ENCODE data around the gene C8G. TPM values are rescaled to one million over a fixed set of nuclear protein-coding genes. Genes with fewer than 3 reads are reported as not detected.
A peak's percentile ranks its signal among the peaks of the same experiment; 100 is the strongest.

Gene C8G
- total RNA-seq, 1 experiment from 2014 or later: not detected

DNA sequence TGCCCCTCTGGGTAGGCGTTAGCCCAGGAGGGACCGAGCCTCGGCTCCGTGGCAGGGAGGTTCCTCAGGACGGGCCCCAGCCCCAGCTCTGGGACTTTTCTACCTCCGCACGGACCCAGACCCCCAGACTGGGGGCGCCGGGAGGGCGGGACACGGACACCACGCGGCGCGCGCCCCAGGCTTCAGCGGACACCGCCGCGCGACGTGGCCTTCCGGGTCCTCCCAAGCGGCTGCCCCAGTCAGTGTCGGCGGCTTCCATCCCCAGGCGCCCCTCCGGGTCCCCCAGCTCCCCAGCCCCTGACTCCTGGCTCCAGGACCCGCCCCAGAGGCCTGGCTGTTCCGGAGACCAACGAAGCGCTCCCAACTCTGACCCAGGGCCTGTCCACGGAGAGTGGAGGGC lies 40.8 kb downstream of the C8G start:
- Histone ChIP-seq H3K27ac (no peak overlapping the region), H3K4me3 (no peak overlapping the region), H3K9me3 (replicated peaks) (peaks cover 4% of the 10 kb centered on the region; the same call in 1 of the 2 replicates), H3K36me3 (no peaks in the 10 kb centered on the region), H3K27me3 (replicated peaks) (no peaks in the 10 kb centered on the region; the same call in 1 of the 2 replicates), H3K4me1 (replicated peaks) (peaks cover 17% of the 10 kb centered on the region)
- no peak for DNase-seq (ENCODE audit: low read depth in 1 of 2, low spot score in 2 of 2)

DNA sequence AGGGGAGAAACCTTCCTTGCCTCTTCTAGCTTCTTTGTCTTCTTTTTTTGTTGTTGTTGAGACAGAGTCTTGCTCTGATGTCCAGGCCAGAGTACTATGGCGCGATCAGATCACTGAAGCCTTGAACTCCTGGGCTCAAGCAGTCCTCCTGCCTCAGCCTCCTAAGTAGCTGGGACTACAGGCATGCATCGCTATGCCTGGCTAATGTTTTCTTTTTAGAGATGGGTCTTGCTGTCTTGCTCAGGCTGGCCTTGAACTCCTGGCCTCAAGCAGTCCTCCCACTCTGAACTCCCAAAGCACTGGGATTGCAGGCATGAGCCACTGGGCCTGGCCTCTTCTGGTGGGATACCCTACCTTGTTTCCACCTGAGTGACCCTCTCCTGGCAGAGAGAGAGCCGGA lies 43.8 kb downstream of the C8G start:
- Histone ChIP-seq H3K36me3 (no peaks in the 10 kb centered on the region), H3K27me3 (replicated peaks) (no peaks in the 10 kb centered on the region; the same call in 1 of the 2 replicates), H3K4me1 (replicated peaks) (peaks cover 10% of the 10 kb centered on the region), H3K4me3 (no peak overlapping the region), H3K9me3 (replicated peaks) (peaks cover 13% of the 10 kb centered on the region), H3K27ac (no peak overlapping the region)
- DNase-seq (ENCODE audit: low read depth in 1 of 2, low spot score in 2 of 2): no peak

DNA sequence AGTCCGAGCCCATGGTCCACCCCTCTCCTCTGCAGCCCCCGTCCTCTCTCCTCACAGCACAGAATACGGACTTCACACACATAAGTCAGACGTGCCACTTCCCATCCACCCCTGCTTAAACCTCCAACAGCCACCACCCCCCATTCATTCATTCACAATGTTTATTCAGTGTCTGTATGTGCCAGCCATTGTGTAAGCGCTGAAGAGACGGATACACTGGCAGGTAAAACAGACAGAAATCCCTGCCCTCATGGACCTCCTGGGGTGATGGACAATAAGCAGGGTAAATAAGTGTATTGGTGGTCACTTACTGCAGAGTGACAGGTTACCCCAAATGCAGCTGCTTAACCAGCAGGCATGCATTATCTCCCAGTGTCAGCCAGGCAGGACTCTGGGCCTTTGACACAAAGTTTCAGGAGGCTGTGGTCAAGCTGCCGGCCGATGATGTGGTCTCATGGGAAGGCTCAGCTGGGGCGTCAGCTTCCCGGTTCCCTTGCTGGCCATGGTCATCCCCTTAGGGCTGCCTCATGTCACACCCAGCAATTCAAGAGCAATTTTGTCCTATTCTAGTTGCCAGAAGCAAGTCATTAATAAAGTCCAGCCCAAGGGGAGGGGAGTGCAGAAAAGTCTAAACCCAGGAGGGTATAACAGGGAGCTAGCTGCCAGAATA lies 45.3 kb downstream of the C8G start:
- Histone ChIP-seq H3K36me3 (no peaks in the 10 kb centered on the region), H3K4me3 (no peak overlapping the region), H3K4me1 (replicated peaks) (peaks cover 10% of the 10 kb centered on the region), H3K27me3 (replicated peaks) (no peaks in the 10 kb centered on the region; the same call in 1 of the 2 replicates), H3K27ac (no peak overlapping the region), H3K9me3 (replicated peaks) (peaks cover 13% of the 10 kb centered on the region)
- no peak for DNase-seq (ENCODE audit: low read depth in 1 of 2, low spot score in 2 of 2)

DNA sequence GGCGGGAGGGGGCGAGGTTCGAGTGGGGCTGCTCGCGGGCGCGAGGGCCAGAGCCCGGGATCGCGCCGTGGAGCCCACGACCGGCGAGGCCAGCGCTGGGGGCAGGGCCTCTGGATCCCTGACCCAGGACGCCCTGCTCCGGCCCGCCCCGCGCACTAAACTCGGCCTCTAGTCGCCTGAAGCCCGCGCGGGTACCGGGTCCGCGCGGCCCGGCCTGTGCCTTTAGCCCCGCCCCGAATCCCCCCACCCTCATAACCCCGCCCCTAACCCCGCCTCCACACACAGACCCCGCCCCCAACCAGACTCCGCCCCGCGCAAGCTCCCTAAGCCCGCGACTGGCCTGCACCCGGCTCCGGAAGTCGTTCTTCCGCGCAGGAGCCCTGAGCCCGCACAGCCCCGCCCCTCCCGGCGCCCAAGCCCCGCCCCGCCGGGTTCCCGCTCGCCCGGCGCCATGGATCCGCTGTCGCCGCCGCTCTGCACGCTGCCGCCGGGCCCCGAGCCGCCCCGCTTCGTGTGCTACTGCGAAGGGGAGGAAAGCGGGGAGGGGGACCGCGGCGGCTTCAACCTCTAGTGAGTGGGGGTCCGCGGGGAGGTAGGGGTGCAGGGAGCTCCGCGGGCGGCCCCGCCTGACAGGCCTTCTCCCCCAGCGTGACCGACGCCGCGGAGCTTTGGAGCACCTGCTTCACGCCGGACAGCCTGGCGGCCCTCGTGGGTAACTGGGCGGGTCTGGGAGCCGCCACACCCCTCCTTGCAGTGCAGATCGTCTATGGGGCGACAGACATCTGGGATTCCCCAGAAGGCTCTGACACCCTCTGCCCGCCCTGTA lies 47.2 kb downstream of the C8G start, which contains the start of gene PAXX:
Gene PAXX (plus strand): TSS at position 430 of the 826 bp plus-strand sequence. CDS start 22 bp downstream, at position 452.
- H3K27me3 ChIP-seq (replicated peaks): no peaks in the 10 kb centered on the region
- H3K4me3 ChIP-seq: peak within 1 kb of the TSS; percentile 44
- peak; percentile 37 to 74 for DNase-seq (ENCODE audit: low read depth in 1 of 2, low spot score in 2 of 2)
- H3K36me3 ChIP-seq: no peaks in the 10 kb centered on the region
- peaks cover 23% of the 10 kb centered on the region for H3K4me1 ChIP-seq (replicated peaks)
- H3K9me3 ChIP-seq (replicated peaks): peaks cover 13% of the 10 kb centered on the region
- H3K27ac ChIP-seq: no peak within 1 kb of the TSS

DNA sequence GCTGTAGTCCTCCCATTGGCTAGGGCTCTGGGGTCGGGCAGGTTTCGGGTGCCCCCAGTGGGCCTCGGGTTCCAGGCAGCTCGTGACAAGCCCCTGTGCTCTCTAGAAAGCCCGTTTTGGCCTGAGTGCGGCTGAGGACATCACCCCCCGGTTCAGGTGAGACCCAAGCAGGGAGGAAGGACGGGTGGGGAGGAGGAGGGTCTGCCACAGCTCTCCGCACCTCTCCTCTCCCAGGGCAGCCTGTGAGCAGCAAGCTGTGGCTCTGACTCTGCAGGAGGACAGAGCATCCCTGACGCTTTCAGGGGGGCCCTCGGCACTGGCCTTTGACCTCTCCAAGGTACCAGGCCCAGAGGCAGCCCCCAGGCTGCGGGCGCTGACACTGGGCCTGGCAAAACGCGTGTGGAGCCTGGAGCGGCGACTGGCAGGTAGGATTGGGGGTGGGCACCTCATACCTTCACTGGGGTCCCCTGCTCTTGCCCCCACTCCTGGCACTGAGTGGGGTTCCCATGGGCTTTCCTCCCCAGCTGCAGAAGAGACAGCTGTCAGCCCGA lies 47.9 kb downstream of the C8G start:
- H3K27ac ChIP-seq: no peak overlapping the region

DNA sequence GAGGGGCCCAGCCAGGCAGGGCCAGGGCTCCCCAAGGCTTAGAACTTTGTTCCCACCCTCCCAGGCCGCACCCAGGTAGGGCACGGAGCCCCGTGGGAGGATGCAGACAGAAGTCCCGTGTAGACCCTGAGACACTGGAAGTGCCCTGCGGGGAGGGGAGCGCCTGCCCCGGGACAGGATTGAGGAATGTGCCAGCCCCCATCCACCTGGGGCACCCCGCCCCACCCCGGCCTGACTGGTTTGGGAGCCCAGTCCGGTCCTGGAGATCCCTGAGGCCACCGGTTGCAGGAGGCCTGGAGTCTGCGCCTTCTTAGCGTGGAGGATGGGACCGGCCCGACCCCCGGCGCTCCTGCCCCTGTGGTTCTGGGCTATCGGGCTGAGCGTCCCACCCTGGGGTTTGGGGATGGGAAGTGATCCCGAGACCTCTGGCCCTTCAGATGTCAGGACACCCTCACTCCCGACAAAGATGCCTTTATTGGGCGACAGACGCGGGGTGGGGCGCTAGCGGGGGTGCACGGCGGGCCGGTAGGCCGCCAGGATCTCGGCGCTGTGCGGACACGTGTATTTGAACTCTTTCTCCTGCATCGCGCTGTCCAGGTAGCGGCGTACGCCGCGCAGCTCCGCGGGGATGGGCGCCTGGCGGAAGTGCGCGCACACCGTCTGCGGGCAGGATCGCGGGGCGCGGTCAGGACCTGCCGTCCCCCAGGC lies 49.3 kb downstream of the C8G start:
- no peaks in the 10 kb centered on the region for H3K36me3 ChIP-seq
- no peaks in the 10 kb centered on the region for H3K27me3 ChIP-seq (replicated peaks)
- H3K4me3 ChIP-seq: no peak overlapping the region
- no peak for DNase-seq (ENCODE audit: low read depth in 1 of 2, low spot score in 2 of 2)
- H3K27ac ChIP-seq: no peak overlapping the region
- peaks cover 13% of the 10 kb centered on the region for H3K9me3 ChIP-seq (replicated peaks)
- peaks cover 30% of the 10 kb centered on the region for H3K4me1 ChIP-seq (replicated peaks)

More for the DNA sequence above, 47.9 kb downstream of the C8G start:
- H3K27me3 ChIP-seq (replicated peaks): no peaks in the 10 kb centered on the region
- DNase-seq (ENCODE audit: low read depth in 1 of 2, low spot score in 2 of 2): no peak
- H3K9me3 ChIP-seq (replicated peaks): peaks cover 13% of the 10 kb centered on the region
- H3K36me3 ChIP-seq: no peaks in the 10 kb centered on the region
- peaks cover 23% of the 10 kb centered on the region for H3K4me1 ChIP-seq (replicated peaks)
- H3K4me3 ChIP-seq: peak overlapping the region; percentile 44

DNA sequence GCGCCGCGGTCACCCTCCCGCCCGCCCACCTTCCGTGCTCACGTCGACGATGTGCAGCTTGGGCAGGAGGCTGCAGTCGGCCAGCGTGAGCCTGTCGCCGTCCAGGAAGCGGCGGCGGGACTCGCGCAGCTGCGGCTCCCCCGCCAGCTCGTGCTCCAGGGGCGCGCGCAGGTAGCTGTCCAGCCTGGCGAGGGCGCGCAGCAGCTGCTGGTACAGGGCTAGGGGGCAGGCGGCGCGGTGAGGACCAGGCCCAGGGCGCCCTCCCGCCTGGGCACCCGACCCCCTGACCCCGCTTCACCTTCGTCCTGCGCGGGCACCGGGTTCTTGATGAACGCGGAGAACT lies 49.8 kb downstream of the C8G start:
- Histone ChIP-seq H3K27ac (no peak overlapping the region), H3K4me1 (replicated peaks) (peaks cover 32% of the 10 kb centered on the region), H3K27me3 (replicated peaks) (no peaks in the 10 kb centered on the region), H3K4me3 (no peak overlapping the region), H3K36me3 (no peaks in the 10 kb centered on the region), H3K9me3 (replicated peaks) (peaks cover 13% of the 10 kb centered on the region)
- no peak for DNase-seq (ENCODE audit: low read depth in 1 of 2, low spot score in 2 of 2)

DNA sequence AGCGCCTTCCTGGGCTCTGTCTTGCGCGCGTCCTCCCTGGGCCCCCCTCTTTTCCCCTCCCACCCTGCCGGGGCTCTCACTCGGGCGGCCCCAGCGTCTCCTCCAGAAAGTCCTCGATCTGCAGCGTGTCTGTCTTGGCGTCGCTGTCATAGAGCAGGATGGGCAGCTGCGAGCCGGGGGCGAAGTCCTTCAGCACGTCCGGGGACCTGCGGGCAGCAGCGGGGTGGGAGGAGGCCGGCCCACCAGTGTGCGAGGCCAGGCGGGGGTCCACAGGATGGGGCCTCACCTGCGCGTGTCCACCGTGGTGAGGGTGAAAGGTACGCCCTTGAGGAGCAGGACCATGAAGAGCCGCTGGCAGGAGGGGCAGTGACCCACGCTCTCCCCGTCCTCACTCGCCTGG lies 50.3 kb downstream of the C8G start:
- H3K4me3 ChIP-seq: no peak overlapping the region
- H3K27me3 ChIP-seq (replicated peaks): no peaks in the 10 kb centered on the region
- H3K27ac ChIP-seq: no peak overlapping the region
- H3K36me3 ChIP-seq: no peaks in the 10 kb centered on the region
- peaks cover 36% of the 10 kb centered on the region for H3K4me1 ChIP-seq (replicated peaks)
- H3K9me3 ChIP-seq (replicated peaks): peaks cover 13% of the 10 kb centered on the region
- DNase-seq (ENCODE audit: low read depth in 1 of 2, low spot score in 2 of 2): no peak

DNA sequence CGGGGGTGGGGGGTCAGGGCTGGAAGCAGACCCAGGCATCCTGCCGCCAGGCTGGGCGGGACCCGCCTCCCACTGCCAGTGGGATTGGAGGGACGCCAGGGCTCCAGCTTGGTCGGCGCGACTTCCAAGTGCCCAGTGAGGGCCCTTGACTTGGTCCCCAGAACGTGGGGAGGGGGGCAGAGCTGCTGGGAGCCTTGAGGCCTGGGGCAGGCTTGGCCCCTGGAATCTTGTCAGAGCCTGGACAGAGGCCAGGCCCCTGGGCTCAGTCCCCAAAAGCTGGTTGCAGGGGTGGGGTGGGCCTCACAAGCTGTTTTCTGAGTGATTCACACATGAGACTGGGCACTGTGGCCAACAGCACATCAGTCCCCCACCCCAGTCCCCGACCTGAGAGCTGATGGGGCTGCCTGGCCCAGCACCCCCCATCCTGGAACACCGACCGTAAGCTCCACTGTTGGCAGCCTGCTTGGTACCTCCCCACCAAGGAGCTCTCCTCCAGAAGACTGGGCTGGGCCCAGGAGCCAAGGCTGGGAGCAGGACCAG lies 50.8 kb downstream of the C8G start:
- no peak overlapping the region for H3K4me3 ChIP-seq
- H3K9me3 ChIP-seq (replicated peaks): peaks cover 8% of the 10 kb centered on the region
- H3K4me1 ChIP-seq (replicated peaks): peaks cover 36% of the 10 kb centered on the region
- no peaks in the 10 kb centered on the region for H3K36me3 ChIP-seq
- DNase-seq (ENCODE audit: low read depth in 1 of 2, low spot score in 2 of 2): no peak
- no peaks in the 10 kb centered on the region for H3K27me3 ChIP-seq (replicated peaks)
- H3K27ac ChIP-seq: no peak overlapping the region

Other genes with a start within 250 kb of the C8G start
- gene DIPK1B, start 232.7 kb upstream of the C8G start, total RNA-seq (2014; rRNA removed; shearing (Covaris generic)): not detected in 2 replicates
- gene LCN10, start 202.3 kb upstream of the C8G start, total RNA-seq (2014; rRNA removed; shearing (Covaris generic)): not detected in 2 replicates
- not detected in 2 replicates for gene LCN6, start 196.7 kb upstream of the C8G start, total RNA-seq (2014; rRNA removed; shearing (Covaris generic))
- gene LCN8, start 187.0 kb upstream of the C8G start, total RNA-seq (2014; rRNA removed; shearing (Covaris generic)): not detected in 2 replicates
- gene LCN15, start 180.7 kb upstream of the C8G start, total RNA-seq (2014; rRNA removed; shearing (Covaris generic)): not detected in 2 replicates
- gene TMEM141, start 153.9 kb upstream of the C8G start, total RNA-seq (2014; rRNA removed; shearing (Covaris generic)): 33.5 and 44.6 TPM in 2 replicates
- gene CCDC183, start 148.9 kb upstream of the C8G start, total RNA-seq (2014; rRNA removed; shearing (Covaris generic)): 0.16 TPM in 1 of 2 replicates, not detected in the other
- 57.5 and 97.2 TPM in 2 replicates for gene RABL6, start 137.3 kb upstream of the C8G start, total RNA-seq (2014; rRNA removed; shearing (Covaris generic))
- 0.11 and 0.16 TPM in 2 replicates for gene AJM1, start 102.8 kb upstream of the C8G start, total RNA-seq (2014; rRNA removed; shearing (Covaris generic))
- 64.1 and 70.5 TPM in 2 replicates for gene PHPT1, start 95.8 kb upstream of the C8G start, total RNA-seq (2014; rRNA removed; shearing (Covaris generic))
- 0.42 and 1.0 TPM in 2 replicates for gene MAMDC4, start 92.9 kb upstream of the C8G start, total RNA-seq (2014; rRNA removed; shearing (Covaris generic))
- 266 and 387 TPM in 2 replicates for gene EDF1, start 78.9 kb upstream of the C8G start, total RNA-seq (2014; rRNA removed; shearing (Covaris generic))
- gene TRAF2, start 58.7 kb upstream of the C8G start, total RNA-seq (2014; rRNA removed; shearing (Covaris generic)): 11.3 and 17.1 TPM in 2 replicates
- gene FBXW5, start 505 bp upstream of the C8G start, total RNA-seq (2014; rRNA removed; shearing (Covaris generic)): 89.0 and 93.8 TPM in 2 replicates
- gene LCN12, start 7.0 kb downstream of the C8G start, total RNA-seq (2014; rRNA removed; shearing (Covaris generic)): not detected in 2 replicates
- gene PTGDS, start 32.3 kb downstream of the C8G start, total RNA-seq (2014; rRNA removed; shearing (Covaris generic)): not detected in 2 replicates
- not detected in 2 replicates for gene LCNL1, start 37.8 kb downstream of the C8G start, total RNA-seq (2014; rRNA removed; shearing (Covaris generic))
- 14.5 and 15.1 TPM in 2 replicates for gene PAXX, start 47.2 kb downstream of the C8G start, total RNA-seq (2014; rRNA removed; shearing (Covaris generic))
- gene CLIC3, start 51.3 kb downstream of the C8G start, total RNA-seq (2014; rRNA removed; shearing (Covaris generic)): 0.89 TPM in 1 of 2 replicates, not detected in the other
- gene ABCA2, start 83.0 kb downstream of the C8G start, total RNA-seq (2014; rRNA removed; shearing (Covaris generic)): 0.81 and 1.3 TPM in 2 replicates
- gene FUT7, start 86.8 kb downstream of the C8G start, total RNA-seq (2014; rRNA removed; shearing (Covaris generic)): not detected in 2 replicates
- not detected in 2 replicates for gene NPDC1, start 100.9 kb downstream of the C8G start, total RNA-seq (2014; rRNA removed; shearing (Covaris generic))
- not detected in 2 replicates for gene ENTPD2, start 108.8 kb downstream of the C8G start, total RNA-seq (2014; rRNA removed; shearing (Covaris generic))
- 21.5 and 24.9 TPM in 2 replicates for gene SAPCD2, start 125.3 kb downstream of the C8G start, total RNA-seq (2014; rRNA removed; shearing (Covaris generic))
- 3.4 and 5.6 TPM in 2 replicates for gene UAP1L1, start 132.3 kb downstream of the C8G start, total RNA-seq (2014; rRNA removed; shearing (Covaris generic))
- gene MAN1B1, start 141.7 kb downstream of the C8G start, total RNA-seq (2014; rRNA removed; shearing (Covaris generic)): 51.8 and 64.4 TPM in 2 replicates
- gene DPP7, start 169.5 kb downstream of the C8G start, total RNA-seq (2014; rRNA removed; shearing (Covaris generic)): 5.1 and 6.4 TPM in 2 replicates
- not detected in 2 replicates for gene GRIN1, start 193.9 kb downstream of the C8G start, total RNA-seq (2014; rRNA removed; shearing (Covaris generic))
- gene LRRC26, start 224.8 kb downstream of the C8G start, total RNA-seq (2014; rRNA removed; shearing (Covaris generic)): not detected in 2 replicates
- not detected in 2 replicates for gene TMEM210, start 226.8 kb downstream of the C8G start, total RNA-seq (2014; rRNA removed; shearing (Covaris generic))
- 11.7 and 13.7 TPM in 2 replicates for gene ANAPC2, start 243.3 kb downstream of the C8G start, total RNA-seq (2014; rRNA removed; shearing (Covaris generic))
- gene SSNA1, start 243.4 kb downstream of the C8G start, total RNA-seq (2014; rRNA removed; shearing (Covaris generic)): 94.2 and 177 TPM in 2 replicates